ENCODE results near the gene ZFPL1. TPM values are rescaled to one million over a fixed set of nuclear protein-coding genes. Genes with fewer than 3 reads are reported as not detected.

Gene ZFPL1
- total and polyA plus RNA-seq, 9 of the 15 experiments (the other 6 are each of a cell fraction or from before 2014, with no cell fraction given), result 3.7 to 37.5 (median 22.7) TPM

DNA sequence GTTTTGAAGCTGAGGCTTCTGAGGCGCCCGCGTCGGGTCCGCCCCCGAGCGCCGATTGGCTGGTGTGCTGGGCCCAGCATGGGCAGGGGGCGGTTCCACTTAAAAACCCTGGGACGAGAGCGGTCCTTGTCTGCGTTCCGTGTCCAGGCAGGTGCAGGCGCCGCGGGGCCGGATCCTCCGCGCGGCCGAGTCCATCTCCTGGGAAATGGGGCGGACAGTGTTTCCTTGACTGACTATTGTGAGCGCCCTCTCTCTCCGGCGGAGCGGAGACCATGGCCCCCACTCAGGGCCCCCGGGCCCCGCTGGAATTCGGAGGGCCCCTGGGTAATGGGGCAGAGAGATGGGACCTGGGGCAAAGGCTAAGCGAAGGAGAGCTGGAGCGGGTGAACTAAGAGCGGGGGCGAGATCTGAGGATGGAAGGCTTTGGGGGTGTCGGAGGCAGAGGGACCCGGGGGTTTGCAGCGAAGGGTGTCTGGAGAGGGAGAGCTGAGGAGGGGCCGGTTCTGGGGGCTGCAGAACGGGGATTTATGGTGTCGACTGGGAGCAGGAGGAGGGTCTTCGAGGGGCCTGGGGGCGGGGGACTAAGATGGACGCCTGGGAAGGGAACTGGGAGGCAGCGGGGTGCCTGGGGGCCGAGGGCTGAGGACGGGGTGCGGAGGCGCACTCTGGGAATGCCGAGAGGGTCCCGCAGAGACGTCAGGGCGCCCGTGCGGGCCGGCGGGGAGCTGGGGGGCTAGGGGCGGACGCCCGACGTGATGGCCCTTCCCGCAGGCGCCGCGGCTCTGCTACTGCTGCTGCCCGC is 27.9 kb downstream of the ZFPL1 start, which contains the start of gene TM7SF2 (continued):
- TF ChIP-seq HNRNPK (IDR thresholded peaks at IDR 0.05; ENCODE audit: low read depth, low read length, poor library complexity, severe bottlenecking), result no peak
- no peak for TF ChIP-seq SOX6 (IDR thresholded peaks at IDR 0.05)
- 0 out of 4 replicates have a peak, but pooled peaks of 1 of the 2 experiments have one; percentile 10 for TF ChIP-seq TBL1XR1 (IDR thresholded peaks at IDR 0.05; ENCODE audit: low read length in 2 of 2)
- TF ChIP-seq, protein P1, sequence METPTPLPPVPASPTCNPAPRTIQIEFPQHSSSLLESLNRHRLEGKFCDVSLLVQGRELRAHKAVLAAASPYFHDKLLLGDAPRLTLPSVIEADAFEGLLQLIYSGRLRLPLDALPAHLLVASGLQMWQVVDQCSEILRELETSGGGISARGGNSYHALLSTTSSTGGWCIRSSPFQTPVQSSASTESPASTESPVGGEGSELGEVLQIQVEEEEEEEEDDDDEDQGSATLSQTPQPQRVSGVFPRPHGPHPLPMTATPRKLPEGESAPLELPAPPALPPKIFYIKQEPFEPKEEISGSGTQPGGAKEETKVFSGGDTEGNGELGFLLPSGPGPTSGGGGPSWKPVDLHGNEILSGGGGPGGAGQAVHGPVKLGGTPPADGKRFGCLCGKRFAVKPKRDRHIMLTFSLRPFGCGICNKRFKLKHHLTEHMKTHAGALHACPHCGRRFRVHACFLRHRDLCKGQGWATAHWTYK (CRISPR knock-in tag; IDR thresholded peaks at IDR 0.05), result 0 out of 2 replicates have a peak, but pooled peaks have one; percentile 15
- TF ChIP-seq BHLHE40 (IDR thresholded peaks at IDR 0.05; ENCODE audit: low read length), result 0 out of 2 replicates have a peak, but pooled peaks have one; percentile 8
- no peak for TF ChIP-seq MXI1 (IDR thresholded peaks at IDR 0.05; ENCODE audit: low read depth, low read length)
- TF ChIP-seq SP2 (IDR thresholded peaks at IDR 0.05; ENCODE audit: extremely low read depth, low read depth, low read length, poor library complexity, severe bottlenecking), result no peak
- no peak for TF ChIP-seq TCF7 (IDR thresholded peaks at IDR 0.05; ENCODE audit: borderline replicate concordance)
- TF ChIP-seq GTF2A2 (tag; IDR thresholded peaks at IDR 0.05), result no peak
- TF ChIP-seq FOXK2 (conservative IDR thresholded peaks at IDR 0.05 in 1 of 2, IDR thresholded peaks at IDR 0.05 in 1 of 2; ENCODE audit: low read depth in 2 of 2), result no peak; a peak in 1 of 4 replicates
- TF ChIP-seq, protein P2, sequence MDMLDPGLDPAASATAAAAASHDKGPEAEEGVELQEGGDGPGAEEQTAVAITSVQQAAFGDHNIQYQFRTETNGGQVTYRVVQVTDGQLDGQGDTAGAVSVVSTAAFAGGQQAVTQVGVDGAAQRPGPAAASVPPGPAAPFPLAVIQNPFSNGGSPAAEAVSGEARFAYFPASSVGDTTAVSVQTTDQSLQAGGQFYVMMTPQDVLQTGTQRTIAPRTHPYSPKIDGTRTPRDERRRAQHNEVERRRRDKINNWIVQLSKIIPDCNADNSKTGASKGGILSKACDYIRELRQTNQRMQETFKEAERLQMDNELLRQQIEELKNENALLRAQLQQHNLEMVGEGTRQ (CRISPR knock-in tag; IDR thresholded peaks at IDR 0.05), result no peak
- TF ChIP-seq ATF1 (CRISPR knock-in tag; IDR thresholded peaks at IDR 0.05), result no peak
- no peak for TF ChIP-seq ATF1 (tag; IDR thresholded peaks at IDR 0.05)
- no peak for TF ChIP-seq ZBED1 (IDR thresholded peaks at IDR 0.05)
- 0 out of 2 replicates have a peak, but pooled peaks have one; percentile 35 for TF ChIP-seq ZNF586 (CRISPR knock-in tag; conservative IDR thresholded peaks at IDR 0.05)
- TF ChIP-seq, protein P3, sequence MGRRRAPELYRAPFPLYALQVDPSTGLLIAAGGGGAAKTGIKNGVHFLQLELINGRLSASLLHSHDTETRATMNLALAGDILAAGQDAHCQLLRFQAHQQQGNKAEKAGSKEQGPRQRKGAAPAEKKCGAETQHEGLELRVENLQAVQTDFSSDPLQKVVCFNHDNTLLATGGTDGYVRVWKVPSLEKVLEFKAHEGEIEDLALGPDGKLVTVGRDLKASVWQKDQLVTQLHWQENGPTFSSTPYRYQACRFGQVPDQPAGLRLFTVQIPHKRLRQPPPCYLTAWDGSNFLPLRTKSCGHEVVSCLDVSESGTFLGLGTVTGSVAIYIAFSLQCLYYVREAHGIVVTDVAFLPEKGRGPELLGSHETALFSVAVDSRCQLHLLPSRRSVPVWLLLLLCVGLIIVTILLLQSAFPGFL (CRISPR knock-in tag; IDR thresholded peaks at IDR 0.05), result no peak
- TF ChIP-seq PRMT5 (CRISPR knock-in tag; IDR thresholded peaks at IDR 0.05), result no peak
- TF ChIP-seq, protein P4, sequence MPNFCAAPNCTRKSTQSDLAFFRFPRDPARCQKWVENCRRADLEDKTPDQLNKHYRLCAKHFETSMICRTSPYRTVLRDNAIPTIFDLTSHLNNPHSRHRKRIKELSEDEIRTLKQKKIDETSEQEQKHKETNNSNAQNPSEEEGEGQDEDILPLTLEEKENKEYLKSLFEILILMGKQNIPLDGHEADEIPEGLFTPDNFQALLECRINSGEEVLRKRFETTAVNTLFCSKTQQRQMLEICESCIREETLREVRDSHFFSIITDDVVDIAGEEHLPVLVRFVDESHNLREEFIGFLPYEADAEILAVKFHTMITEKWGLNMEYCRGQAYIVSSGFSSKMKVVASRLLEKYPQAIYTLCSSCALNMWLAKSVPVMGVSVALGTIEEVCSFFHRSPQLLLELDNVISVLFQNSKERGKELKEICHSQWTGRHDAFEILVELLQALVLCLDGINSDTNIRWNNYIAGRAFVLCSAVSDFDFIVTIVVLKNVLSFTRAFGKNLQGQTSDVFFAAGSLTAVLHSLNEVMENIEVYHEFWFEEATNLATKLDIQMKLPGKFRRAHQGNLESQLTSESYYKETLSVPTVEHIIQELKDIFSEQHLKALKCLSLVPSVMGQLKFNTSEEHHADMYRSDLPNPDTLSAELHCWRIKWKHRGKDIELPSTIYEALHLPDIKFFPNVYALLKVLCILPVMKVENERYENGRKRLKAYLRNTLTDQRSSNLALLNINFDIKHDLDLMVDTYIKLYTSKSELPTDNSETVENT (CRISPR knock-in tag; IDR thresholded peaks at IDR 0.05), result no peak
- TF ChIP-seq BCOR (IDR thresholded peaks at IDR 0.05), result 0 out of 2 replicates have a peak, but pooled peaks have one; percentile 13
- TF ChIP-seq MCM7 (IDR thresholded peaks at IDR 0.05), result no peak
- TF ChIP-seq, protein P5, sequence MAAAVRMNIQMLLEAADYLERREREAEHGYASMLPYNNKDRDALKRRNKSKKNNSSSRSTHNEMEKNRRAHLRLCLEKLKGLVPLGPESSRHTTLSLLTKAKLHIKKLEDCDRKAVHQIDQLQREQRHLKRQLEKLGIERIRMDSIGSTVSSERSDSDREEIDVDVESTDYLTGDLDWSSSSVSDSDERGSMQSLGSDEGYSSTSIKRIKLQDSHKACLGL (CRISPR knock-in tag; IDR thresholded peaks at IDR 0.05; ENCODE audit: borderline replicate concordance, poor library complexity, severe bottlenecking), result no peak
- TF ChIP-seq TAF1 (IDR thresholded peaks at IDR 0.05; ENCODE audit: control insufficient read depth, extremely low read depth, insufficient read depth, low read length, severe bottlenecking), result peak; percentile 39
- TF ChIP-seq CBX3 (IDR thresholded peaks at IDR 0.05; ENCODE audit: borderline replicate concordance in 1 of 2, low read length in 2 of 2), result no peak

Data from K562 (cell line).